ENCODE measurements around the gene RCOR1.

- TF ChIP-seq, protein P1, sequence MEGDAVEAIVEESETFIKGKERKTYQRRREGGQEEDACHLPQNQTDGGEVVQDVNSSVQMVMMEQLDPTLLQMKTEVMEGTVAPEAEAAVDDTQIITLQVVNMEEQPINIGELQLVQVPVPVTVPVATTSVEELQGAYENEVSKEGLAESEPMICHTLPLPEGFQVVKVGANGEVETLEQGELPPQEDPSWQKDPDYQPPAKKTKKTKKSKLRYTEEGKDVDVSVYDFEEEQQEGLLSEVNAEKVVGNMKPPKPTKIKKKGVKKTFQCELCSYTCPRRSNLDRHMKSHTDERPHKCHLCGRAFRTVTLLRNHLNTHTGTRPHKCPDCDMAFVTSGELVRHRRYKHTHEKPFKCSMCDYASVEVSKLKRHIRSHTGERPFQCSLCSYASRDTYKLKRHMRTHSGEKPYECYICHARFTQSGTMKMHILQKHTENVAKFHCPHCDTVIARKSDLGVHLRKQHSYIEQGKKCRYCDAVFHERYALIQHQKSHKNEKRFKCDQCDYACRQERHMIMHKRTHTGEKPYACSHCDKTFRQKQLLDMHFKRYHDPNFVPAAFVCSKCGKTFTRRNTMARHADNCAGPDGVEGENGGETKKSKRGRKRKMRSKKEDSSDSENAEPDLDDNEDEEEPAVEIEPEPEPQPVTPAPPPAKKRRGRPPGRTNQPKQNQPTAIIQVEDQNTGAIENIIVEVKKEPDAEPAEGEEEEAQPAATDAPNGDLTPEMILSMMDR (IDR thresholded peaks at IDR 0.05; ENCODE audit: poor library complexity, severe bottlenecking), result no peak
- TF ChIP-seq POLR2AphosphoS5 (IDR thresholded peaks at IDR 0.05), result no peak
- no peak for TF ChIP-seq RAD21 (conservative IDR thresholded peaks at IDR 0.05)
- no peak for TF ChIP-seq EZH2 (IDR thresholded peaks at IDR 0.05; ENCODE audit: borderline replicate concordance, insufficient read depth, low read length, poor library complexity, severe bottlenecking)
- no peak for TF ChIP-seq MXI1 (conservative IDR thresholded peaks at IDR 0.05; ENCODE audit: poor library complexity, severe bottlenecking)
- TF ChIP-seq EP300 (conservative IDR thresholded peaks at IDR 0.05; ENCODE audit: poor library complexity, severe bottlenecking), result no peak
Observed at GRCh38 chr14:102693006-102693755, 100.7 kb downstream of the RCOR1 start.

Measured in neural cell (in vitro differentiated cells).